ENCODE results near the gene MRPL19. TPM values are rescaled to one million over a fixed set of nuclear protein-coding genes. Genes with fewer than 3 reads are reported as not detected.

MRPL19 gene
- 10 to 100 TPM; 58.3 to 62.0 TPM for total RNA-seq

GRCh38 chr2:75646583-75647425, at the start of gene MRPL19:
Gene MRPL19, plus strand, starts transcription at chr2:75646783. Its CDS starts 25 bp downstream, at chr2:75646808.
- Histone ChIP-seq H3K27ac (peak within 1 kb of the TSS; percentile 22), H3K4me3 (peak within 1 kb of the TSS; percentile 55), H3K9me3 (no peaks in the 10 kb centered on the region), H3K36me3 (no peaks in the 10 kb centered on the region), H3K9ac (ENCODE audit: low read depth in 2 of 2, low read length in 2 of 2) (peak within 1 kb of the TSS; percentile 78 to 95), H3K4me1 (peaks cover 3% of the 10 kb centered on the region), H3K27me3 (no peaks in the 10 kb centered on the region)
- no peak for TF ChIP-seq CTCF (IDR thresholded peaks at IDR 0.05)
- DNase-seq: peak; percentile 92
- intact Hi-C loops (cut with DNase I): loop anchor here (5.0 kb wide), 1 partner anchor 65 kb away; the partner anchor contains the start of gene GCFC2

- no peak overlapping the region for H3K4me3 ChIP-seq
These were observed 49.8 kb upstream of the MRPL19 start for GRCh38 chr2:75596784-75597183.

GRCh38 chr2:75597949-75598348, 48.6 kb upstream of the MRPL19 start:
- intact Hi-C loops (cut with DNase I): no loop called here
- H3K9me3 ChIP-seq: no peaks in the 10 kb centered on the region
- H3K4me1 ChIP-seq: no peaks in the 10 kb centered on the region
- no peaks in the 10 kb centered on the region for H3K36me3 ChIP-seq
- H3K27me3 ChIP-seq: no peaks in the 10 kb centered on the region
- no peak overlapping the region for H3K27ac ChIP-seq
- DNase-seq: no peak
- no peak overlapping the region for H3K4me3 ChIP-seq
- no peak overlapping the region for H3K9ac ChIP-seq (ENCODE audit: low read depth in 2 of 2, low read length in 2 of 2)
- TF ChIP-seq CTCF (IDR thresholded peaks at IDR 0.05): no peak

More at GRCh38 chr2:75596784-75597183, 49.8 kb upstream of the MRPL19 start:
- DNase-seq: no peak
- H3K4me1 ChIP-seq: no peaks in the 10 kb centered on the region
- no peak overlapping the region for H3K27ac ChIP-seq
- TF ChIP-seq CTCF (IDR thresholded peaks at IDR 0.05): no peak
- H3K36me3 ChIP-seq: no peaks in the 10 kb centered on the region
- intact Hi-C loops (cut with DNase I): no loop called here
- no peak overlapping the region for H3K9ac ChIP-seq (ENCODE audit: low read depth in 2 of 2, low read length in 2 of 2)
- no peaks in the 10 kb centered on the region for H3K27me3 ChIP-seq
- no peaks in the 10 kb centered on the region for H3K9me3 ChIP-seq

- Histone ChIP-seq H3K9me3 (no peaks in the 10 kb centered on the region), H3K36me3 (no peaks in the 10 kb centered on the region), H3K27ac (no peak overlapping the region), H3K27me3 (no peaks in the 10 kb centered on the region), H3K4me3 (no peak overlapping the region), H3K4me1 (no peaks in the 10 kb centered on the region), H3K9ac (ENCODE audit: low read depth in 2 of 2, low read length in 2 of 2) (no peak overlapping the region)
- no peak for TF ChIP-seq CTCF (IDR thresholded peaks at IDR 0.05)
- intact Hi-C loops (cut with DNase I): no loop called here
- DNase-seq: no peak
These were observed 47.9 kb upstream of the MRPL19 start for GRCh38 chr2:75598589-75599155.

- no peak overlapping the region for H3K27ac ChIP-seq
- H3K4me1 ChIP-seq: no peaks in the 10 kb centered on the region
- no peaks in the 10 kb centered on the region for H3K27me3 ChIP-seq
- no peak for DNase-seq
- no peaks in the 10 kb centered on the region for H3K9me3 ChIP-seq
- no peak overlapping the region for H3K9ac ChIP-seq (ENCODE audit: low read depth in 2 of 2, low read length in 2 of 2)
- no peaks in the 10 kb centered on the region for H3K36me3 ChIP-seq
- no peak overlapping the region for H3K4me3 ChIP-seq
- TF ChIP-seq CTCF (IDR thresholded peaks at IDR 0.05): no peak
- intact Hi-C loops (cut with DNase I): no loop called here
These were observed 46.0 kb upstream of the MRPL19 start for GRCh38 chr2:75600461-75601011.

Data from colonic mucosa (tissue), 4 donors.